SJCRH30 (cell line): Measurements from ENCODE around the gene ST3GAL3. TPM values are rescaled to one million over a fixed set of nuclear protein-coding genes. Genes with fewer than 3 reads are reported as not detected.
"Not testable (repeated sequence)": the region's sequence is repeated elsewhere in the genome, so short reads cannot be mapped to it uniquely, and the experiment has no call there.

Experiments
- DNase-seq, 2 experiments: peaks; one replicate each; pipeline ENCODE4 v3.0.0-alpha.2; 2015 to 2020
- H3K27ac ChIP-seq: fragments of 250-450 bp; sonication (Bioruptor Pico); 2 replicates; pipeline ENCODE4 v1.5.1; 2020; ENCODE audit warnings: mild to moderate bottlenecking, moderate library complexity
- H3K27me3 ChIP-seq: fragments of 250-450 bp; sonication (Bioruptor Pico); 2 replicates; pipeline ENCODE4 v1.5.1; 2020; ENCODE audit warnings: mild to moderate bottlenecking, moderate library complexity
- H3K36me3 ChIP-seq: fragments of 250-450 bp; sonication (Bioruptor Pico); 2 replicates; pipeline ENCODE4 v1.5.1; 2020; ENCODE audit warnings: mild to moderate bottlenecking, moderate library complexity
- H3K4me1 ChIP-seq: fragments of 250-450 bp; sonication (Bioruptor Pico); 2 replicates; pipeline ENCODE4 v1.5.1; 2020; ENCODE audit warnings: mild to moderate bottlenecking, moderate library complexity
- H3K4me3 ChIP-seq: fragments of 250-450 bp; sonication (Bioruptor Pico); 2 replicates; pipeline ENCODE4 v1.5.1; 2020; ENCODE audit warnings: mild to moderate bottlenecking, moderate library complexity
- H3K9me3 ChIP-seq: fragments of 250-450 bp; sonication (Bioruptor Pico); replicated peaks from 2 replicates; pipeline ENCODE4 v1.5.1; 2020; ENCODE audit warnings: mild to moderate bottlenecking, moderate library complexity
- total RNA-seq: library from RNA; depleted of rRNA; stranded (reverse); fragments of >200 nt; shearing (Covaris generic); gene quantifications from 2 replicates; pipeline ENCODE4 v1.2.3, GENCODE V29; 2014

The ST3GAL3 gene
- total RNA-seq, 1 experiment from 2014 or later: 10.5 TPM

- no peaks in the 10 kb centered on the region for H3K27me3 ChIP-seq
- H3K27ac ChIP-seq: no peak overlapping the region
- DNase-seq: no peak
- H3K4me3 ChIP-seq: no peak overlapping the region
- H3K36me3 ChIP-seq: no peaks in the 10 kb centered on the region
- no peaks in the 10 kb centered on the region for H3K9me3 ChIP-seq
- H3K4me1 ChIP-seq: peaks cover 4% of the 10 kb centered on the region; the same call in 1 of the 2 replicates
Observed at GRCh38 chr1:43760745-43761317, 53.5 kb downstream of the ST3GAL3 start.

- DNase-seq: peak; percentile 79 to 95
- Histone ChIP-seq H3K36me3 (no peaks in the 10 kb centered on the region), H3K4me3 (no peak overlapping the region), H3K27ac (no peak overlapping the region), H3K9me3 (no peaks in the 10 kb centered on the region), H3K27me3 (no peaks in the 10 kb centered on the region), H3K4me1 (peaks cover 4% of the 10 kb centered on the region; the same call in 1 of the 2 replicates)
Observed at GRCh38 chr1:43763497-43763973, 56.2 kb downstream of the ST3GAL3 start.

- H3K27me3 ChIP-seq: no peaks in the 10 kb centered on the region
- no peaks in the 10 kb centered on the region for H3K36me3 ChIP-seq
- DNase-seq: peak; percentile 42 to 66
- H3K27ac ChIP-seq: no peak overlapping the region
- peaks cover 4% of the 10 kb centered on the region; the same call in 1 of the 2 replicates for H3K4me1 ChIP-seq
- no peaks in the 10 kb centered on the region for H3K9me3 ChIP-seq
- H3K4me3 ChIP-seq: no peak overlapping the region
Observed at GRCh38 chr1:43764581-43764980, 57.2 kb downstream of the ST3GAL3 start.

GRCh38 chr1:43766086-43766784 lies 58.9 kb downstream of the ST3GAL3 start:
- no peak overlapping the region for H3K27ac ChIP-seq

GRCh38 chr1:43766818-43767525 lies 59.6 kb downstream of the ST3GAL3 start:
- Histone ChIP-seq H3K4me1 (peaks cover 4% of the 10 kb centered on the region; the same call in 1 of the 2 replicates), H3K27ac (no peak overlapping the region), H3K4me3 (no peak overlapping the region), H3K36me3 (no peaks in the 10 kb centered on the region), H3K9me3 (no peaks in the 10 kb centered on the region), H3K27me3 (no peaks in the 10 kb centered on the region)
- DNase-seq: peak; percentile 28 to 48

More at GRCh38 chr1:43766086-43766784, 58.9 kb downstream of the ST3GAL3 start:
- H3K4me3 ChIP-seq: no peak overlapping the region
- no peak for DNase-seq
- peaks cover 4% of the 10 kb centered on the region; the same call in 1 of the 2 replicates for H3K4me1 ChIP-seq
- H3K27me3 ChIP-seq: no peaks in the 10 kb centered on the region
- no peaks in the 10 kb centered on the region for H3K36me3 ChIP-seq
- no peaks in the 10 kb centered on the region for H3K9me3 ChIP-seq

- Histone ChIP-seq H3K9me3 (no peaks in the 10 kb centered on the region), H3K27ac (no peak overlapping the region), H3K4me3 (no peak overlapping the region), H3K4me1 (peaks cover 4% of the 10 kb centered on the region; the same call in 1 of the 2 replicates), H3K36me3 (no peaks in the 10 kb centered on the region), H3K27me3 (no peaks in the 10 kb centered on the region)
- no peak for DNase-seq
Observed at GRCh38 chr1:43768168-43768567, 60.8 kb downstream of the ST3GAL3 start.

GRCh38 chr1:43769350-43769908 lies 62.1 kb downstream of the ST3GAL3 start:
- no peaks in the 10 kb centered on the region for H3K36me3 ChIP-seq
- DNase-seq: no peak
- no peaks in the 10 kb centered on the region for H3K27me3 ChIP-seq
- no peak overlapping the region for H3K27ac ChIP-seq
- no peak overlapping the region for H3K4me3 ChIP-seq
- H3K4me1 ChIP-seq: no peaks in the 10 kb centered on the region; the same call in 1 of the 2 replicates
- H3K9me3 ChIP-seq: no peaks in the 10 kb centered on the region

- H3K9me3 ChIP-seq: no peaks in the 10 kb centered on the region
- DNase-seq: no peak
- no peaks in the 10 kb centered on the region for H3K27me3 ChIP-seq
- H3K27ac ChIP-seq: no peak overlapping the region
- H3K4me3 ChIP-seq: no peak overlapping the region
- H3K4me1 ChIP-seq: no peaks in the 10 kb centered on the region
- H3K36me3 ChIP-seq: no peaks in the 10 kb centered on the region
Observed at GRCh38 chr1:43770111-43770510, 62.8 kb downstream of the ST3GAL3 start.

- Histone ChIP-seq H3K4me1 (no peaks in the 10 kb centered on the region), H3K4me3 (no peak overlapping the region), H3K27ac (no peak overlapping the region), H3K27me3 (no peaks in the 10 kb centered on the region), H3K36me3 (no peaks in the 10 kb centered on the region), H3K9me3 (no peaks in the 10 kb centered on the region)
- no peak for DNase-seq
Observed at GRCh38 chr1:43772978-43773377, 65.6 kb downstream of the ST3GAL3 start.

- H3K27me3 ChIP-seq: no peaks in the 10 kb centered on the region
- no peaks in the 10 kb centered on the region for H3K36me3 ChIP-seq
- no peak overlapping the region for H3K4me3 ChIP-seq
- H3K27ac ChIP-seq: no peak overlapping the region
- H3K4me1 ChIP-seq: no peaks in the 10 kb centered on the region
- no peaks in the 10 kb centered on the region for H3K9me3 ChIP-seq
- DNase-seq: no peak
Observed at GRCh38 chr1:43773821-43774220, 66.5 kb downstream of the ST3GAL3 start.

GRCh38 chr1:43774359-43774758 lies 67.0 kb downstream of the ST3GAL3 start:
- Histone ChIP-seq H3K27ac (no peak overlapping the region), H3K27me3 (no peaks in the 10 kb centered on the region), H3K4me3 (no peak overlapping the region), H3K36me3 (no peaks in the 10 kb centered on the region), H3K4me1 (no peaks in the 10 kb centered on the region), H3K9me3 (no peaks in the 10 kb centered on the region)
- DNase-seq: no peak

- peak in 1 of 2 experiments; percentile 26 for DNase-seq
- H3K36me3 ChIP-seq: no peaks in the 10 kb centered on the region
- H3K4me1 ChIP-seq: no peaks in the 10 kb centered on the region
- H3K27me3 ChIP-seq: no peaks in the 10 kb centered on the region
- H3K4me3 ChIP-seq: no peak overlapping the region
- H3K9me3 ChIP-seq: 0 out of 2 replicates have a peak, but pooled peaks cover 5% of the 10 kb centered on the region
- no peak overlapping the region for H3K27ac ChIP-seq
Observed at GRCh38 chr1:43776043-43776761, 68.9 kb downstream of the ST3GAL3 start.

GRCh38 chr1:43777916-43778315 lies 70.6 kb downstream of the ST3GAL3 start:
- H3K27me3 ChIP-seq, DNase-seq, H3K4me1 ChIP-seq, H3K4me3 ChIP-seq, H3K9me3 ChIP-seq, H3K36me3 ChIP-seq, H3K27ac ChIP-seq: not testable (repeated sequence)

GRCh38 chr1:43779266-43779665 lies 71.9 kb downstream of the ST3GAL3 start:
- H3K4me3 ChIP-seq: no peak overlapping the region
- no peak overlapping the region for H3K27ac ChIP-seq
- 0 out of 2 replicates have a peak, but pooled peaks cover 5% of the 10 kb centered on the region for H3K9me3 ChIP-seq
- no peak for DNase-seq
- peaks cover 6% of the 10 kb centered on the region for H3K4me1 ChIP-seq
- H3K27me3 ChIP-seq: no peaks in the 10 kb centered on the region
- no peaks in the 10 kb centered on the region for H3K36me3 ChIP-seq
